ENCODE data around the gene FAM149B1. TPM values are rescaled to one million over a fixed set of nuclear protein-coding genes. Genes with fewer than 3 reads are reported as not detected.
A peak's percentile ranks its signal among the peaks of the same experiment; 100 is the strongest.

FAM149B1 gene
- total and polyA plus RNA-seq, 2 of the 13 experiments (the other 11 are each of a cell fraction or from before 2014, with no cell fraction given), result 9.3 to 16.8 TPM

DNA sequence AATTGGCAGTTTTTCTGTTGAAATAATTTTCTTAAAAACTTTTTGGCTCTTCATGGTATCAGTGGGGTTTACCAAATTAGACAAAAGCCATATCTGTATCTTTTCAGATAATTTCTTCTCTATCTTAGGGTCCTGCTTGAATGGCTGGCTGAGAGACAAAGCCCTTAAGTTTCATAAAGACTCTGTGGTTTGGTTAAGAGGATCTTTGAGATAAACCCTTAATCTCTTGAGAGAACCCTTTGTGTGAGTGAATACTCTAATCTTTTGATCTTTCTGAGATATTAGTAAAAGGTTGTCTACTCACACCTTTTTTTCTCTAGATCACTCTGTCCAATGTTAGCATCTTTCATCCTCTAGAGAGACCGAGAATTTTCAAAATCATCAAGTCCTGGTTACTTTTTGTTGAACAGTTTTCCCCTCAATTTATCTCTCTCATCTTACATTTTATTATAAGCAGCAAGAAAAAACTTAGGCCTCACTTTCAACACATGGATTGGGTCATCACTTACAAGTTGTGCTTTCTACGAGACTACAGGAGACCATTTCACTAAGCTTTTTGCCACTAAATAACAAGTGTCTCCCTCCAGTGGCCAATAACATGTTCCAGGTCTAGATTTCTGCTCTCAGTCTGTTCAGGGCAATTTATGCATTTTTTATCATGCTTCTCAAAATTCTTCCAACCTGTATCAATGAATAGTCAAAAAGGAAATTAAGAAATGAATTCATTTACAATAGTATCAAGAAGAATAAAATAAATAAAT is 50.7 kb downstream of the FAM149B1 start (continued):
- TF ChIP-seq, protein P1, sequence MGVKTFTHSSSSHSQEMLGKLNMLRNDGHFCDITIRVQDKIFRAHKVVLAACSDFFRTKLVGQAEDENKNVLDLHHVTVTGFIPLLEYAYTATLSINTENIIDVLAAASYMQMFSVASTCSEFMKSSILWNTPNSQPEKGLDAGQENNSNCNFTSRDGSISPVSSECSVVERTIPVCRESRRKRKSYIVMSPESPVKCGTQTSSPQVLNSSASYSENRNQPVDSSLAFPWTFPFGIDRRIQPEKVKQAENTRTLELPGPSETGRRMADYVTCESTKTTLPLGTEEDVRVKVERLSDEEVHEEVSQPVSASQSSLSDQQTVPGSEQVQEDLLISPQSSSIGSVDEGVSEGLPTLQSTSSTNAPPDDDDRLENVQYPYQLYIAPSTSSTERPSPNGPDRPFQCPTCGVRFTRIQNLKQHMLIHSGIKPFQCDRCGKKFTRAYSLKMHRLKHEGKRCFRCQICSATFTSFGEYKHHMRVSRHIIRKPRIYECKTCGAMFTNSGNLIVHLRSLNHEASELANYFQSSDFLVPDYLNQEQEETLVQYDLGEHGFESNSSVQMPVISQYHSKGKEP (CRISPR knock-in tag; IDR thresholded peaks at IDR 0.05), result no peak
- TF ChIP-seq, protein P2, sequence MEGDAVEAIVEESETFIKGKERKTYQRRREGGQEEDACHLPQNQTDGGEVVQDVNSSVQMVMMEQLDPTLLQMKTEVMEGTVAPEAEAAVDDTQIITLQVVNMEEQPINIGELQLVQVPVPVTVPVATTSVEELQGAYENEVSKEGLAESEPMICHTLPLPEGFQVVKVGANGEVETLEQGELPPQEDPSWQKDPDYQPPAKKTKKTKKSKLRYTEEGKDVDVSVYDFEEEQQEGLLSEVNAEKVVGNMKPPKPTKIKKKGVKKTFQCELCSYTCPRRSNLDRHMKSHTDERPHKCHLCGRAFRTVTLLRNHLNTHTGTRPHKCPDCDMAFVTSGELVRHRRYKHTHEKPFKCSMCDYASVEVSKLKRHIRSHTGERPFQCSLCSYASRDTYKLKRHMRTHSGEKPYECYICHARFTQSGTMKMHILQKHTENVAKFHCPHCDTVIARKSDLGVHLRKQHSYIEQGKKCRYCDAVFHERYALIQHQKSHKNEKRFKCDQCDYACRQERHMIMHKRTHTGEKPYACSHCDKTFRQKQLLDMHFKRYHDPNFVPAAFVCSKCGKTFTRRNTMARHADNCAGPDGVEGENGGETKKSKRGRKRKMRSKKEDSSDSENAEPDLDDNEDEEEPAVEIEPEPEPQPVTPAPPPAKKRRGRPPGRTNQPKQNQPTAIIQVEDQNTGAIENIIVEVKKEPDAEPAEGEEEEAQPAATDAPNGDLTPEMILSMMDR (CRISPR knock-in tag; IDR thresholded peaks at IDR 0.05), result peak; percentile 53
- TF ChIP-seq KDM4B (CRISPR knock-in tag; IDR thresholded peaks at IDR 0.05) (no peak), KLF11 (CRISPR knock-in tag; IDR thresholded peaks at IDR 0.05) (no peak), JDP2 (CRISPR knock-in tag; IDR thresholded peaks at IDR 0.05; ENCODE audit: borderline replicate concordance) (no peak), MIER2 (CRISPR knock-in tag; IDR thresholded peaks at IDR 0.05) (no peak)
- TF ChIP-seq, protein P3, sequence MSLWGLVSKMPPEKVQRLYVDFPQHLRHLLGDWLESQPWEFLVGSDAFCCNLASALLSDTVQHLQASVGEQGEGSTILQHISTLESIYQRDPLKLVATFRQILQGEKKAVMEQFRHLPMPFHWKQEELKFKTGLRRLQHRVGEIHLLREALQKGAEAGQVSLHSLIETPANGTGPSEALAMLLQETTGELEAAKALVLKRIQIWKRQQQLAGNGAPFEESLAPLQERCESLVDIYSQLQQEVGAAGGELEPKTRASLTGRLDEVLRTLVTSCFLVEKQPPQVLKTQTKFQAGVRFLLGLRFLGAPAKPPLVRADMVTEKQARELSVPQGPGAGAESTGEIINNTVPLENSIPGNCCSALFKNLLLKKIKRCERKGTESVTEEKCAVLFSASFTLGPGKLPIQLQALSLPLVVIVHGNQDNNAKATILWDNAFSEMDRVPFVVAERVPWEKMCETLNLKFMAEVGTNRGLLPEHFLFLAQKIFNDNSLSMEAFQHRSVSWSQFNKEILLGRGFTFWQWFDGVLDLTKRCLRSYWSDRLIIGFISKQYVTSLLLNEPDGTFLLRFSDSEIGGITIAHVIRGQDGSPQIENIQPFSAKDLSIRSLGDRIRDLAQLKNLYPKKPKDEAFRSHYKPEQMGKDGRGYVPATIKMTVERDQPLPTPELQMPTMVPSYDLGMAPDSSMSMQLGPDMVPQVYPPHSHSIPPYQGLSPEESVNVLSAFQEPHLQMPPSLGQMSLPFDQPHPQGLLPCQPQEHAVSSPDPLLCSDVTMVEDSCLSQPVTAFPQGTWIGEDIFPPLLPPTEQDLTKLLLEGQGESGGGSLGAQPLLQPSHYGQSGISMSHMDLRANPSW (CRISPR knock-in tag; IDR thresholded peaks at IDR 0.05; ENCODE audit: borderline replicate concordance), result no peak
- TF ChIP-seq, protein P4, sequence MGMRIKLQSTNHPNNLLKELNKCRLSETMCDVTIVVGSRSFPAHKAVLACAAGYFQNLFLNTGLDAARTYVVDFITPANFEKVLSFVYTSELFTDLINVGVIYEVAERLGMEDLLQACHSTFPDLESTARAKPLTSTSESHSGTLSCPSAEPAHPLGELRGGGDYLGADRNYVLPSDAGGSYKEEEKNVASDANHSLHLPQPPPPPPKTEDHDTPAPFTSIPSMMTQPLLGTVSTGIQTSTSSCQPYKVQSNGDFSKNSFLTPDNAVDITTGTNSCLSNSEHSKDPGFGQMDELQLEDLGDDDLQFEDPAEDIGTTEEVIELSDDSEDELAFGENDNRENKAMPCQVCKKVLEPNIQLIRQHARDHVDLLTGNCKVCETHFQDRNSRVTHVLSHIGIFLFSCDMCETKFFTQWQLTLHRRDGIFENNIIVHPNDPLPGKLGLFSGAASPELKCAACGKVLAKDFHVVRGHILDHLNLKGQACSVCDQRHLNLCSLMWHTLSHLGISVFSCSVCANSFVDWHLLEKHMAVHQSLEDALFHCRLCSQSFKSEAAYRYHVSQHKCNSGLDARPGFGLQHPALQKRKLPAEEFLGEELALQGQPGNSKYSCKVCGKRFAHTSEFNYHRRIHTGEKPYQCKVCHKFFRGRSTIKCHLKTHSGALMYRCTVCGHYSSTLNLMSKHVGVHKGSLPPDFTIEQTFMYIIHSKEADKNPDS (CRISPR knock-in tag; IDR thresholded peaks at IDR 0.05), result no peak
- TF ChIP-seq, protein P5, sequence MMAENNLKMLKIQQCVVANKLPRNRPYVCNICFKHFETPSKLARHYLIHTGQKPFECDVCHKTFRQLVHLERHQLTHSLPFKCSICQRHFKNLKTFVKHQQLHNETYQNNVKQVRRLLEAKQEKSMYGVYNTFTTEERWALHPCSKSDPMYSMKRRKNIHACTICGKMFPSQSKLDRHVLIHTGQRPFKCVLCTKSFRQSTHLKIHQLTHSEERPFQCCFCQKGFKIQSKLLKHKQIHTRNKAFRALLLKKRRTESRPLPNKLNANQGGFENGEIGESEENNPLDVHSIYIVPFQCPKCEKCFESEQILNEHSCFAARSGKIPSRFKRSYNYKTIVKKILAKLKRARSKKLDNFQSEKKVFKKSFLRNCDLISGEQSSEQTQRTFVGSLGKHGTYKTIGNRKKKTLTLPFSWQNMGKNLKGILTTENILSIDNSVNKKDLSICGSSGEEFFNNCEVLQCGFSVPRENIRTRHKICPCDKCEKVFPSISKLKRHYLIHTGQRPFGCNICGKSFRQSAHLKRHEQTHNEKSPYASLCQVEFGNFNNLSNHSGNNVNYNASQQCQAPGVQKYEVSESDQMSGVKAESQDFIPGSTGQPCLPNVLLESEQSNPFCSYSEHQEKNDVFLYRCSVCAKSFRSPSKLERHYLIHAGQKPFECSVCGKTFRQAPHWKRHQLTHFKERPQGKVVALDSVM (CRISPR knock-in tag; IDR thresholded peaks at IDR 0.05), result no peak
- TF ChIP-seq, protein P6, sequence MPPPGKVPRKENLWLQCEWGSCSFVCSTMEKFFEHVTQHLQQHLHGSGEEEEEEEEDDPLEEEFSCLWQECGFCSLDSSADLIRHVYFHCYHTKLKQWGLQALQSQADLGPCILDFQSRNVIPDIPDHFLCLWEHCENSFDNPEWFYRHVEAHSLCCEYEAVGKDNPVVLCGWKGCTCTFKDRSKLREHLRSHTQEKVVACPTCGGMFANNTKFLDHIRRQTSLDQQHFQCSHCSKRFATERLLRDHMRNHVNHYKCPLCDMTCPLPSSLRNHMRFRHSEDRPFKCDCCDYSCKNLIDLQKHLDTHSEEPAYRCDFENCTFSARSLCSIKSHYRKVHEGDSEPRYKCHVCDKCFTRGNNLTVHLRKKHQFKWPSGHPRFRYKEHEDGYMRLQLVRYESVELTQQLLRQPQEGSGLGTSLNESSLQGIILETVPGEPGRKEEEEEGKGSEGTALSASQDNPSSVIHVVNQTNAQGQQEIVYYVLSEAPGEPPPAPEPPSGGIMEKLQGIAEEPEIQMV (CRISPR knock-in tag; IDR thresholded peaks at IDR 0.05; ENCODE audit: low read depth), result no peak

Data from HepG2 (cell line).